Trophoblast cell (in vitro differentiated cells and primary cell): ENCODE measurements around the gene TMPRSS11A.

Source experiments
- DNase-seq, 2 donors: peaks; one replicate each; pipeline ENCODE4 v3.0.0-alpha.2; 2016
- H2AFZ ChIP-seq: 2 replicates; pipeline ENCODE4 v1.6.1; 2013; ENCODE audit warnings: low read length, moderate library complexity, mild to moderate bottlenecking; ENCODE audit not compliant: insufficient read depth, poor library complexity
- H2AK5ac ChIP-seq: 2 replicates; pipeline ENCODE4 v1.6.1; 2013; ENCODE audit warnings: mild to moderate bottlenecking, low read length
- H2BK120ac ChIP-seq: 2 replicates; pipeline ENCODE4 v1.6.1; 2013; ENCODE audit warnings: low read length, mild to moderate bottlenecking, moderate library complexity; ENCODE audit not compliant: insufficient read depth, poor library complexity
- H2BK12ac ChIP-seq: 2 replicates; pipeline ENCODE4 v1.6.1; 2013; ENCODE audit warnings: mild to moderate bottlenecking, low read length, moderate library complexity
- H2BK5ac ChIP-seq: 2 replicates; pipeline ENCODE4 v1.6.1; 2013; ENCODE audit warnings: low read length, low read depth, moderate library complexity, mild to moderate bottlenecking; ENCODE audit not compliant: poor library complexity
- H3K14ac ChIP-seq: 2 replicates; pipeline ENCODE4 v1.6.1; 2013; ENCODE audit warnings: mild to moderate bottlenecking, low read length
- H3K18ac ChIP-seq: 2 replicates; pipeline ENCODE4 v1.6.1; 2013; ENCODE audit warnings: mild to moderate bottlenecking, low read length
- H3K23ac ChIP-seq: 2 replicates; pipeline ENCODE4 v1.6.1; 2013; ENCODE audit warnings: low read length
- H3K27ac ChIP-seq: 2 replicates; pipeline ENCODE4 v1.5.1; 2013; ENCODE audit warnings: low read depth, mild to moderate bottlenecking, inconsistent platforms, low read length, moderate library complexity
- H3K27me3 ChIP-seq: 2 replicates; pipeline ENCODE4 v1.6.1; 2013; ENCODE audit warnings: inconsistent platforms, mild to moderate bottlenecking, low read length, moderate library complexity; ENCODE audit not compliant: insufficient read depth
- H3K36me3 ChIP-seq, 2 experiments: 1 replicate in 1 of 2; 2 replicates in 1 of 2; pipeline ENCODE4 v1.6.1; 2013; ENCODE audit warnings: low read length in 2 of 2, mild to moderate bottlenecking in 2 of 2, moderate library complexity in 1 of 2; ENCODE audit not compliant: insufficient read depth in 2 of 2, control insufficient read depth in 1 of 2
- H3K4ac ChIP-seq: 2 replicates; pipeline ENCODE4 v1.6.1; 2013; ENCODE audit warnings: low read depth, mild to moderate bottlenecking, low read length, moderate library complexity
- H3K4me1 ChIP-seq, 2 experiments: 1 replicate in 1 of 2; 2 replicates in 1 of 2; pipeline ENCODE4 v1.6.1; 2013; ENCODE audit warnings: low read length in 2 of 2, mild to moderate bottlenecking in 2 of 2, moderate library complexity in 1 of 2; ENCODE audit not compliant: insufficient read depth in 2 of 2, control insufficient read depth in 1 of 2
- H3K4me2 ChIP-seq: 2 replicates; pipeline ENCODE4 v1.6.1; 2013; ENCODE audit warnings: inconsistent platforms, mild to moderate bottlenecking, low read length, moderate library complexity
- H3K4me3 ChIP-seq: 2 replicates; pipeline ENCODE4 v1.5.1; 2013; ENCODE audit warnings: mild to moderate bottlenecking, low read depth, low read length, inconsistent platforms
- H3K79me1 ChIP-seq: one replicate; pipeline ENCODE4 v1.6.1; 2013; ENCODE audit warnings: low read length
- H3K79me2 ChIP-seq: 2 replicates; pipeline ENCODE4 v1.6.1; 2013; ENCODE audit warnings: low read length, mild to moderate bottlenecking; ENCODE audit not compliant: control insufficient read depth, insufficient read depth, poor library complexity
- H3K9ac ChIP-seq: 2 replicates; pipeline ENCODE4 v1.6.1; 2013; ENCODE audit warnings: mild to moderate bottlenecking, low read length
- H3K9me3 ChIP-seq: 2 replicates; pipeline ENCODE4 v1.6.1; 2013; ENCODE audit warnings: low read depth, mild to moderate bottlenecking, control low read depth, inconsistent platforms, low read length; ENCODE audit not compliant: insufficient read depth
- H4K12ac ChIP-seq: 2 replicates; pipeline ENCODE4 v1.6.1; 2013; ENCODE audit warnings: low read depth, mild to moderate bottlenecking, low read length, moderate library complexity
- H4K8ac ChIP-seq: 2 replicates; pipeline ENCODE4 v1.6.1; 2013; ENCODE audit warnings: low read depth, mild to moderate bottlenecking, low read length, moderate library complexity
- H4K91ac ChIP-seq: one replicate; pipeline ENCODE4 v1.6.1; 2013; ENCODE audit warnings: low read depth, mild to moderate bottlenecking, low read length, moderate library complexity
- WGBS: extraction: QIAGEN DNeasy Blood & Tissue Kit; methylation state at CpG from one replicate; pipeline ENCODE4 v1.1.7; 2013; ENCODE audit warnings: missing lambda C conversion rate; ENCODE audit not compliant: insufficient read length, insufficient coverage; ENCODE audit errors: extremely low coverage; 5-methylcytosine and 5-hydroxymethylcytosine counted together

Gene TMPRSS11A

DNA sequence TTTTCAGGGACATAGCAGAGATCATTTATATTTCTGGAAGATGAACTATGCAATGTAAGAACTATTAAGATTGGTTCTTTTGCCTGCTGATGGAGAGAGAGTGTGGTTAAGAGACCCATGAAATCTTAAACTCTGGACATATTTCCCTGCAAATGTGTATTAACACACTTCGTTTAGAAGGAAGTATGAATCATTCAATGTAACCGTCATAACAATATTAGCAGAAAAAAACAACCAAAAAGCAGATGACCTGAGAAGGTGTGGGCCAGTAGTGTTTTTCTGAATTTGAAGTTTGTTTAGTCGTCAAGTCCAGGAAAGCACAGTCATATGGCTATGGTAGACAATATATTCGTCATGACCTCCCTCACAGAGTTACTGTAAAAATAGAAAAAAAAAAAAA, 77.0 kb downstream of the TMPRSS11A start:
- Histone ChIP-seq H3K36me3 (no peaks in the 10 kb centered on the region), H2BK12ac (no peak overlapping the region), H3K4ac (no peak overlapping the region), H3K9ac (no peak overlapping the region), H3K14ac (no peak overlapping the region), H3K23ac (no peak overlapping the region), H3K18ac (no peak overlapping the region), H3K9me3 (no peaks in the 10 kb centered on the region), H2AFZ (no peak overlapping the region), H2AK5ac (no peak overlapping the region), H3K27me3 (no peaks in the 10 kb centered on the region), H3K4me2 (no peak overlapping the region), H4K12ac (no peak overlapping the region), H2BK5ac (no peak overlapping the region), H3K4me3 (no peak overlapping the region), H4K91ac (no peak overlapping the region), H4K8ac (no peak overlapping the region), H2BK120ac (no peak overlapping the region), H3K79me1 (no peaks in the 10 kb centered on the region), H3K4me1 (no peaks in the 10 kb centered on the region), H3K27ac (no peak overlapping the region), H3K79me2 (no peaks in the 10 kb centered on the region)
- DNase-seq: no peak
- WGBS: no CpG with 5 or more reads among the region's 4 CpGs

DNA sequence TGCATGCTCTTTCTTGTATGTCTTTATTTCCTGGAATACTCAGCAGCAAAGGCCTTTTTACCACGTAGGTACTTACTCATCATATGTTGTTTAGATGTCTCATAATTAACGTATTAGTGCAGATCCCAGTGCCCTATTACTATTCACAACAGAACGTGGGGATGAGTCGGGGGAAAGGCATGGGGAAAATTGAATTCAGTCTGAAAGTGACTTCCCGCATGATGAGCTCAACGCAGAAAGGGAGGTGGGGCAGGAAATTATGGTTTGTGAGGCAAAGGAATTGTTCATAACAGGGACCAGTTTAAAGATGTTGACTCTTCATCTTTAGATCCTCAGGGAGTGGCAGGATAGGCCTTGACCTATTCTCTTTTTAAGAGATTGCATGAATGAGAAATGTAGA, 77.5 kb downstream of the TMPRSS11A start:
- no peak overlapping the region for H2BK5ac ChIP-seq
- no peaks in the 10 kb centered on the region for H3K36me3 ChIP-seq
- no peaks in the 10 kb centered on the region for H3K27me3 ChIP-seq
- H3K4me3 ChIP-seq: no peak overlapping the region
- H2BK120ac ChIP-seq: no peak overlapping the region
- H4K91ac ChIP-seq: no peak overlapping the region
- no peak overlapping the region for H3K18ac ChIP-seq
- no peak overlapping the region for H2AK5ac ChIP-seq
- no peak overlapping the region for H3K4me2 ChIP-seq
- no CpG with 5 or more reads among the region's 6 CpGs for WGBS
- H3K4ac ChIP-seq: no peak overlapping the region
- no peak overlapping the region for H3K23ac ChIP-seq
- no peak overlapping the region for H4K8ac ChIP-seq
- no peak overlapping the region for H2AFZ ChIP-seq
- no peak overlapping the region for H4K12ac ChIP-seq
- H3K27ac ChIP-seq: no peak overlapping the region
- H3K14ac ChIP-seq: no peak overlapping the region
- no peaks in the 10 kb centered on the region for H3K79me1 ChIP-seq
- H3K4me1 ChIP-seq: no peaks in the 10 kb centered on the region
- H3K79me2 ChIP-seq: no peaks in the 10 kb centered on the region
- H3K9me3 ChIP-seq: no peaks in the 10 kb centered on the region
- no peak overlapping the region for H2BK12ac ChIP-seq
- DNase-seq: peak; percentile 69 to 78
- H3K9ac ChIP-seq: no peak overlapping the region

DNA sequence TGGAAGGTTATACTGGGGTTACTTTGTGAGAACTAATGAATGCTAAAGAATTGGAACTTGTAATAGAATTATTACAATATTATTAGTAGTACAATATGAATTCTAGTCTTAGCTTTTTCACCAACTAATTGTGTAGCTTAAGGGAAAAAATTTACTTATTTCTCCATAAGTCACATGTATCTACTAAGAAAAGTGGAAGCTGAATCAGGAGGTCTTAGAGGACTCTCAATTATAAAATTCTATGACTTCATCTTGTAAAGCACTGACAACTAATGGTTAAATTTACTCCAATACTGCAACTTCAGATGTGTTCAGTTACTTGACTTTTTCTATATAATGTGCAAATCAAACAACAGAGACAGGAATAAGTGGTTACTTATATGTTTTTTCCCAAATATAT, 78.6 kb downstream of the TMPRSS11A start:
- Histone ChIP-seq H3K36me3 (no peaks in the 10 kb centered on the region), H2AK5ac (no peak overlapping the region), H3K4me1 (no peaks in the 10 kb centered on the region), H3K4me2 (no peak overlapping the region), H2AFZ (no peak overlapping the region), H3K9me3 (no peaks in the 10 kb centered on the region), H3K79me2 (no peaks in the 10 kb centered on the region), H3K9ac (no peak overlapping the region), H3K27ac (no peak overlapping the region), H3K4ac (no peak overlapping the region), H4K12ac (no peak overlapping the region), H3K79me1 (no peaks in the 10 kb centered on the region), H2BK12ac (no peak overlapping the region), H2BK120ac (no peak overlapping the region), H3K4me3 (no peak overlapping the region), H3K18ac (no peak overlapping the region), H2BK5ac (no peak overlapping the region), H4K8ac (no peak overlapping the region), H3K23ac (no peak overlapping the region), H3K27me3 (no peaks in the 10 kb centered on the region), H3K14ac (no peak overlapping the region), H4K91ac (no peak overlapping the region)
- no peak for DNase-seq

DNA sequence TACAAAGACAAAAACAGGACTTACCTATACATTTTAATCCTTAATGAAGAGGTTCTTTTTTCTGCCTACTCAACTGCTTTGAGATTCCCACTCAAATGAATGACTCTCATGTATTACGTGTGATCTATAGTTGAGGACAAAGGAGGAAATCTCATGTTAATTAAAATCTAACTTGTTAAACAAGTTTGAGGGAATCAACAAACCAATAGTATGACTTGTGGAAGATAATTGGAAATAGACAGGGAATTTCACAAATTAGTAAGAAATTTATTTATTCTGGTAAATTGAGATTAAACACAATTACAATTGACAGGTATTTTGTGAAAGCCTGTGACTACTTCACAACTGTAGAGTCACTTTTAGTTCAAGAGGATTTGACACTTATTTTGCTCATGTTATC, 79.4 kb downstream of the TMPRSS11A start, which contains the start of gene TMPRSS11D:
TSS of gene TMPRSS11D (minus strand) at position 101 of the 400 bp plus-strand sequence. CDS start at position 32, 69 bp downstream.
- H2BK12ac ChIP-seq: no peak within 1 kb of the TSS
- H3K18ac ChIP-seq: no peak within 1 kb of the TSS
- no peak for DNase-seq
- no peaks in the 10 kb centered on the region for H3K27me3 ChIP-seq
- no peak within 1 kb of the TSS for H3K4me2 ChIP-seq
- no peaks in the 10 kb centered on the region for H3K79me1 ChIP-seq
- no peak within 1 kb of the TSS for H3K23ac ChIP-seq
- H3K4me3 ChIP-seq: no peak within 1 kb of the TSS
- no peak within 1 kb of the TSS for H3K9ac ChIP-seq
- no peak within 1 kb of the TSS for H2BK5ac ChIP-seq
- WGBS: no CpG with 5 or more reads among the region's 1 CpG
- no peak within 1 kb of the TSS for H2AFZ ChIP-seq
- no peaks in the 10 kb centered on the region for H3K9me3 ChIP-seq
- H3K4me1 ChIP-seq: no peaks in the 10 kb centered on the region
- no peak within 1 kb of the TSS for H4K91ac ChIP-seq
- H2BK120ac ChIP-seq: no peak within 1 kb of the TSS
- H3K27ac ChIP-seq: no peak within 1 kb of the TSS
- no peak within 1 kb of the TSS for H3K14ac ChIP-seq
- H3K79me2 ChIP-seq: no peaks in the 10 kb centered on the region
- H4K12ac ChIP-seq: no peak within 1 kb of the TSS
- no peaks in the 10 kb centered on the region for H3K36me3 ChIP-seq
- no peak within 1 kb of the TSS for H3K4ac ChIP-seq
- H2AK5ac ChIP-seq: no peak within 1 kb of the TSS
- H4K8ac ChIP-seq: no peak within 1 kb of the TSS
